Nephron (organoid): ENCODE results near the gene TAF9B.
"Not testable (repeated sequence)": the region's sequence is repeated elsewhere in the genome, so short reads cannot be mapped to it uniquely, and the experiment has no call there.

Experiments
- H3K27ac Mint-ChIP-seq, 3 experiments: 2 replicates each; pipeline ENCODE4 v1.8.0; 2020; ENCODE audit warnings: mixed read lengths in 3 of 3, mild to moderate bottlenecking in 2 of 3, moderate library complexity in 1 of 3
- H3K27me3 Mint-ChIP-seq: 2 replicates; pipeline ENCODE4 v1.8.0; 2021; ENCODE audit warnings: low read depth, mild to moderate bottlenecking, moderate library complexity, mixed read lengths
- H3K36me3 Mint-ChIP-seq: 2 replicates; pipeline ENCODE4 v1.8.0; 2020; ENCODE audit warnings: low read depth, mixed read lengths
- H3K4me1 Mint-ChIP-seq: 2 replicates; pipeline ENCODE4 v1.8.0; 2020; ENCODE audit warnings: mixed read lengths
- H3K4me3 Mint-ChIP-seq, 3 experiments: 2 replicates each; pipeline ENCODE4 v1.8.0; 2020; ENCODE audit warnings: mild to moderate bottlenecking in 3 of 3, mixed read lengths in 3 of 3, moderate library complexity in 2 of 3
- H3K9me3 Mint-ChIP-seq: 2 replicates; pipeline ENCODE4 v1.8.0; 2020; ENCODE audit warnings: mixed read lengths
- TF ChIP-seq, protein P1 (sequence below), 3 experiments: fragments of 200-600 bp; sonication (generic); IDR thresholded peaks; one replicate each; pipeline ENCODE4 v1.5.0; 2021; ENCODE audit warnings: antibody characterized with exemption in 3 of 3; ENCODE audit not compliant: unreplicated experiment in 3 of 3

The TAF9B gene, protein sequence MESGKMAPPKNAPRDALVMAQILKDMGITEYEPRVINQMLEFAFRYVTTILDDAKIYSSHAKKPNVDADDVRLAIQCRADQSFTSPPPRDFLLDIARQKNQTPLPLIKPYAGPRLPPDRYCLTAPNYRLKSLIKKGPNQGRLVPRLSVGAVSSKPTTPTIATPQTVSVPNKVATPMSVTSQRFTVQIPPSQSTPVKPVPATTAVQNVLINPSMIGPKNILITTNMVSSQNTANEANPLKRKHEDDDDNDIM

DNA sequence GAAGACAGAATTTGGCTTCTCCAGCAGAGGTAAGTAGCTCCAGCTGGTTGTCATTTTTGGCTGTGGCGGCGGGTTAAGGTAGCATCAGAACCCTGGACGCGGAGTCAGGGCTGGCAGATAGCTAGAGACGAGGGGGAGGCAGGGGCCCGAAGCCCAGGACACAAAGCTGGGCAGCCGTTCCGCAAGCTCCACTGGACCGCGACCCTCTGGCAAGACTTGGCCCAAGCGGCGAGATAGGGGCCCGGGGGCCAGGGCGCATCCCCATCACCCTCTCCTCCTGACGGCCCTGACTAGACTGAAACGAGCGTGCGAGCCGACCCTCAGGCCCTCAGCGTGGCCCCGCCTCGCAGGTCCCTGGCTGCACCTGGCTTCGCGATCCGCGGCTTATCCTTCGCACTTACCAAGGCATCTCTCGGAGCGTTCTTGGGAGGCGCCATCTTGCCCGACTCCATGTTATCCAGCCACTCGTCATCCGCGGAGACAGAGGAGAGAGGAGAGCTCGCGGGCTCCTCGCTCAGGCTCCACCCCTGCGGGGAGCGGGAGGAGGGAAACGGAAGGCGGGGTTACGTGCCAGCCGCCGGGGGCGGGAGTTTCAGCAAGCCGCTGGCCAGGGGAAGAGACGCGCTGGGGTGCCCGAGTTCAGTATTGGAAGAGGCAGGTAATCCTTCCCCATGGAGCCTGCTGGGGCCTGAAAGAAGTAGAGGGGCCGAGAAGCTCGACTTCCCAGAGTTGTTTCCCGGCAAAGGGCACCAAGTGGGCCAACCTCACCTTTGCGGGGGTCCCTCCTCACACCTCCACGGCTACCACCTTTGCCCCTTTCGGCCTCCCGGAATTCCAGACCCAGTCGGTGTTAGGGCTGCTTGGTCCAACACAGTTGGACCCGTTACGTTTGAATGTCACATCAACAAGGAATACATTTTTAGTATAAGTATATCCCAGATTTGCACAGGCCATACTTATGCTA lies at the start of gene TAF9B:
TSS of gene TAF9B (minus strand) at position 491 of the 964 bp plus-strand sequence. CDS start at position 452, 39 bp downstream.
- peaks cover 3% of the 10 kb centered on the region for H3K36me3 Mint-ChIP-seq
- H3K4me1 Mint-ChIP-seq, result no peaks in the 10 kb centered on the region

DNA sequence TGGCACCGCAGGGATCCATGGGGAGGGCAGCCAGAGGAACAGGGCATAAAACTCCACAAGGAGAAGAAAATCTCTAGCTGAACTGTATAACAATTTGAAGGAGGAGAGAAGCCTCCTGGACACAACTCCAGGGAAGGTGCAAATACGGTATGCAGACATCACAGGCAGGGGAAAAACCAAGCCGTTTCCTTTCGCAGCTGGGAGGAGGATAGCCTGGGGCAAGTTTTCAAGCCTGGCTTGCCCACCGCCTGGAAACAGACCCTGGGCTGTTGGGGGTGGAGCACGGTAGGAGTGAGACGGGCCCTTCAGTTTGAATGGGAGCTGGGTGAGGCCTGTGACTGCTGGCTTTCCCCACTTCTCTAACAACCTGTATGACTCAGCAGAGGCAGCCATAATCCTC lies 43.4 kb upstream of the TAF9B start:
- H3K4me3 Mint-ChIP-seq, result no peak overlapping the region
- no peaks in the 10 kb centered on the region for H3K36me3 Mint-ChIP-seq
- TF ChIP-seq, protein P1, sequence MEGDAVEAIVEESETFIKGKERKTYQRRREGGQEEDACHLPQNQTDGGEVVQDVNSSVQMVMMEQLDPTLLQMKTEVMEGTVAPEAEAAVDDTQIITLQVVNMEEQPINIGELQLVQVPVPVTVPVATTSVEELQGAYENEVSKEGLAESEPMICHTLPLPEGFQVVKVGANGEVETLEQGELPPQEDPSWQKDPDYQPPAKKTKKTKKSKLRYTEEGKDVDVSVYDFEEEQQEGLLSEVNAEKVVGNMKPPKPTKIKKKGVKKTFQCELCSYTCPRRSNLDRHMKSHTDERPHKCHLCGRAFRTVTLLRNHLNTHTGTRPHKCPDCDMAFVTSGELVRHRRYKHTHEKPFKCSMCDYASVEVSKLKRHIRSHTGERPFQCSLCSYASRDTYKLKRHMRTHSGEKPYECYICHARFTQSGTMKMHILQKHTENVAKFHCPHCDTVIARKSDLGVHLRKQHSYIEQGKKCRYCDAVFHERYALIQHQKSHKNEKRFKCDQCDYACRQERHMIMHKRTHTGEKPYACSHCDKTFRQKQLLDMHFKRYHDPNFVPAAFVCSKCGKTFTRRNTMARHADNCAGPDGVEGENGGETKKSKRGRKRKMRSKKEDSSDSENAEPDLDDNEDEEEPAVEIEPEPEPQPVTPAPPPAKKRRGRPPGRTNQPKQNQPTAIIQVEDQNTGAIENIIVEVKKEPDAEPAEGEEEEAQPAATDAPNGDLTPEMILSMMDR (IDR thresholded peaks at IDR 0.05; ENCODE audit: unreplicated experiment in 3 of 3), result no peak
- H3K27me3 Mint-ChIP-seq, result no peaks in the 10 kb centered on the region
- H3K4me1 Mint-ChIP-seq, result no peaks in the 10 kb centered on the region
- peaks cover 29% of the 10 kb centered on the region for H3K9me3 Mint-ChIP-seq
- no peak overlapping the region for H3K27ac Mint-ChIP-seq

More for the DNA sequence above, at the start of gene TAF9B:
- peaks cover 15% of the 10 kb centered on the region for H3K9me3 Mint-ChIP-seq
- no peaks in the 10 kb centered on the region for H3K27me3 Mint-ChIP-seq
- H3K4me3 Mint-ChIP-seq, result peak within 1 kb of the TSS; percentile 91 to 96 (median 94)
- peak within 1 kb of the TSS; percentile 44 to 92 (median 82) for H3K27ac Mint-ChIP-seq
- TF ChIP-seq, protein P1 (IDR thresholded peaks at IDR 0.05; ENCODE audit: unreplicated experiment in 3 of 3), result no peak

DNA sequence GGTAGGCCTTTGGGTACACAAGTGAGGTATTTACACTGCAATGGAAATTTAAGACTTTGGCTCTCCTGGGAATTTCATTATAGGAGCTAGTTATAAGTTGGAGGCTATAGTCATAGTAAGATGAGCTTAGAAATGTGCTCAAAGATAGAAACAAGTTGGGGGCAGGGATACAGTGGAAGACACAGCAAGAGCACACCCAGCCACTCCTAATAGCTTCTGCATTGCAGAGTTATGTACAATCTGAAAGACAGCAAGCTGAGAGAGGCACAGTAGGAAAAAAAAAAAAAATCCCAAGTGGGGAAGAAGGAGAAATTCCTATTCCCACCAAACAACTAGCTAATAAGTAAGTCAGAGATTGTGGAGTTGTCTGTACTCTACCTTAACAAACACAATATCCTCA lies 41.9 kb upstream of the TAF9B start:
- H3K27ac Mint-ChIP-seq, result no peak overlapping the region
- H3K27me3 Mint-ChIP-seq, result no peaks in the 10 kb centered on the region
- H3K4me3 Mint-ChIP-seq, result no peak overlapping the region
- H3K4me1 Mint-ChIP-seq, result no peaks in the 10 kb centered on the region
- H3K9me3 Mint-ChIP-seq, result peaks cover 22% of the 10 kb centered on the region
- TF ChIP-seq, protein P1 (IDR thresholded peaks at IDR 0.05; ENCODE audit: unreplicated experiment in 3 of 3), result no peak
- H3K36me3 Mint-ChIP-seq, result no peaks in the 10 kb centered on the region

DNA sequence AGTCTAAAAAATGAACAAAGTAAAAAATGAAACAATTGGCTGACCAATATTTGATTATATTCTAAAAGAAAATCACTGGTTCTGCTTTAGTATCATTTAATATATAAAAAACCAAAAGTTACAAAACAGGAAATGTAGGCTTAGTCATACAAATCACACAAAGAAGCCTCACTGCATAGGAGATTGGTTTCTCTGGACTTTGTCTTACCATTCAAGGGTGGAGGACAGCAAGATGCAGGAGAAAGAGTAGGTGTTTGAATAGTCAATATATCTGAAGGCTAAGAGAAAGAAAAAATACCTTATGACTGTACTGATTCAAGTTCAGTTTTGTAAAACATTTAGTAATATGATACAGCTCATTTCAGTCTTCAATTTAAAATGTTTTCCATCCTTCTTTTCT lies 28.6 kb upstream of the TAF9B start:
- H3K4me1 Mint-ChIP-seq, result no peaks in the 10 kb centered on the region
- peaks cover 6% of the 10 kb centered on the region for H3K9me3 Mint-ChIP-seq
- TF ChIP-seq, protein P1 (IDR thresholded peaks at IDR 0.05; ENCODE audit: unreplicated experiment in 3 of 3), result no peak
- H3K4me3 Mint-ChIP-seq, result no peak overlapping the region
- no peak overlapping the region for H3K27ac Mint-ChIP-seq
- no peaks in the 10 kb centered on the region for H3K27me3 Mint-ChIP-seq
- H3K36me3 Mint-ChIP-seq, result no peaks in the 10 kb centered on the region

DNA sequence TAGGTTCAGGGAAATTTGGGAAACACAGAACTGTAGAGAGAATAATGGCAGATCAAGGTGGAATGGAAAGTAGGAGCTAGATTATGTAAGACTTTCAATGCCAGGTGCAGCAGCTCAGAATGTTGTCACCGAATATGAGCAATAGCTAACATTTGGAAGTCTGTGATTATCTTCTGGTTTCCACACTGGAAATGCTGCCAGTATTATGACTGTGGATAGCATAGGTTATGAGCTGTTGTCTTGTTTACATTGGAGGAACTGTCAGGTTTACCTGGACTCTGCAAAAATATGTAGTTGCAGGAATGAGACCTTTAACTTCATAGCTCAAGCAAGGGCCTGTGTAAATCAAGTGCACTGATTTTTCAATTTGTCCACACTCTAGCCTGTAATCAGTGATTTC lies 26.0 kb upstream of the TAF9B start:
- Mint-ChIP-seq H3K36me3 (no peaks in the 10 kb centered on the region), H3K27ac (no peak overlapping the region), H3K4me3 (no peak overlapping the region), H3K27me3 (no peaks in the 10 kb centered on the region), H3K9me3 (peaks cover 16% of the 10 kb centered on the region), H3K4me1 (no peaks in the 10 kb centered on the region)
- TF ChIP-seq, protein P1 (IDR thresholded peaks at IDR 0.05; ENCODE audit: unreplicated experiment in 3 of 3), result no peak

DNA sequence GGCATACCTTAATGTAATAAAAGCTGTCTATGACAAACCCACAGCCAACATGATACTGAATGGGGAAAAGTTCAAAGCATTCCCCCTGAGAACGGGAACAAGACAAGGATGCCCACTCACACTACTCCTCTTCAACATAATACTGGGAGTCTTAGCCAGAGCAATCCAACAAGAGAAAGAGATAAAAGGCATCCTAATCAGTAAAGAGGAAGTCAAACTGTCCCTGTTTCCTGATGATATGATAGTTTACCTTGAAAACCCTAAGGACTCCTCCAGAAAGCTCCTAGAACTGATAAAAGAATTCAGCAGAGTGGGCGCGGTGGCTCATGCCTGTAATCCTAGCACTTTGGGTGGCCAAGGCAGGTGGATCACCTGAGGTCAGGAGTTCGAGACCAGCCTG lies 23.7 kb upstream of the TAF9B start:
- not testable (repeated sequence) for H3K36me3 Mint-ChIP-seq, H3K27me3 Mint-ChIP-seq, H3K27ac Mint-ChIP-seq, H3K4me3 Mint-ChIP-seq, H3K4me1 Mint-ChIP-seq
- peaks cover 21% of the 10 kb centered on the region for H3K9me3 Mint-ChIP-seq

DNA sequence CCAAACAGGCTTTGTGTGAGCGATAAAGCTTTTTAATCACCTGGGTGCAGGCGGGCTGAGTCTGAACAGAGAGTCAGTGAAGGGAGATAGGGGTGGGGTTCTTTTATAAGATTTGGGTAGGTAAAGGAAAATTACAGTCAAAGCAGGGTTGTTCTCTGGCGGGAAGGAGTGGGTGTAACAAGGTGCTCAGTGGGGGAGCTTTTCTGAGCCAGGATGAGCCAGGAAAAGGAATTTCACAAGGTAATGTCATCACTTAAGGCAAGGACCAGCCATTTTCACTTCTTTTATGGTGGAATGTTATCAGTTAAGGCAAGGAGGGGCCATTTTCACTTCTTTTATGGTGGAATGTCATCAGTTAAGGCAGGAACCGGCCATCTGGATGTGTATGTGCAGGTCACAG lies 21.3 kb upstream of the TAF9B start:
- not testable (repeated sequence) for H3K4me1 Mint-ChIP-seq, H3K36me3 Mint-ChIP-seq, H3K4me3 Mint-ChIP-seq, H3K27ac Mint-ChIP-seq, H3K27me3 Mint-ChIP-seq
- H3K9me3 Mint-ChIP-seq, result peaks cover 26% of the 10 kb centered on the region

DNA sequence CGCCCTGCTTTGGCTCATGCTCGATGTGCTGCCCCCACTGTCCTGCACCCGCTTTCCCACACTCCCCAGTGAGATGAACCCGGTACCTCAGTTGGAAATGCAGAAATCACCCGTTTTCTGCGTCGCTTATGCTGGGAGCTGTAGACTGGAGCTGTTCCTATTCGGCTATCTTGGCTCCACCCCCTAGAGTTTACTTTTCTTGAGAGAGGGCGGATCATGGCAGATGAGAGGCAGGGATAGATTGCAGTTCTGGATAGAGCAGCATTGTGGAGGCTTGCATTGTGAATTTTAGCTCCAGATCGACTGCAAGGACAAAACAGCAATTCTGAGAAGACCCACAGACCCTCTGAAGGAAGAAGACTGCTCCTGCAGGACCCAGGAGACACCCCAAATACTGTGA lies 18.4 kb upstream of the TAF9B start:
- H3K27me3 Mint-ChIP-seq, H3K36me3 Mint-ChIP-seq, H3K27ac Mint-ChIP-seq, H3K4me3 Mint-ChIP-seq, H3K4me1 Mint-ChIP-seq: not testable (repeated sequence)
- peaks cover 25% of the 10 kb centered on the region for H3K9me3 Mint-ChIP-seq

DNA sequence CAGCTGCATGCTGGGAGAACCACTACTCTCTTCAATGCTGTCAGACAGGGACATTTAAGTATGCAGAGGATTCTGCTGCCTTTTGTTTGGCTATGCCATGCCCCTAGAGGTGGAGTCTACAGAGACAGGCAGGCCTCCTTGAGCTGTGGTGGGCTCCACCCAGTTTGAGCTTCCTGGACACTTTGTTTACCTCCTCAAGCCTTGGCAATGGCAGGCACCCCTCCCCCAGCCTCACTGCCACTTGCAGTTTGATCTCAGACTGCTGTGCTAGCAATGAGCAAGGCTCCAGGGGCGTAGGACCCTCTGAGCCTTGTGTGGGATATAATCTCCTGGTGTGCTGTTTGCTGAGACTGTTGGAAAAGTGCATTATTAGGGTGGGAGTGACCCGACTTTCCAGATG lies 17.9 kb upstream of the TAF9B start:
- H3K27me3 Mint-ChIP-seq, H3K4me1 Mint-ChIP-seq, H3K27ac Mint-ChIP-seq, H3K4me3 Mint-ChIP-seq, H3K36me3 Mint-ChIP-seq: not testable (repeated sequence)
- peaks cover 23% of the 10 kb centered on the region for H3K9me3 Mint-ChIP-seq
